GM06990 (cell line): Measurements from ENCODE around the gene WBP11.
"Not testable (repeated sequence)": the region's sequence is repeated elsewhere in the genome, so short reads cannot be mapped to it uniquely, and the experiment has no call there.

Experiments used
- DNase-seq: peaks from one replicate; pipeline ENCODE4 v3.0.0-alpha.2; 2011; ENCODE audit not compliant: insufficient read length; ENCODE audit errors: extremely low read depth
- H3K27me3 ChIP-seq: replicated peaks from 2 replicates; pipeline ENCODE4 v1.6.0; 2011; ENCODE audit warnings: low read length; ENCODE audit not compliant: control insufficient read depth, insufficient read depth
- H3K36me3 ChIP-seq: 2 replicates; pipeline ENCODE4 v1.5.1; 2011; ENCODE audit warnings: low read length; ENCODE audit not compliant: control insufficient read depth, insufficient read depth
- H3K4me3 ChIP-seq: replicated peaks from 2 replicates; pipeline ENCODE4 v1.5.1; 2011; ENCODE audit warnings: low read depth, mild to moderate bottlenecking, control low read depth, low read length
- CTCF ChIP-seq: IDR thresholded peaks from 2 replicates; pipeline ENCODE4 v1.5.1; 2011; ENCODE audit warnings: low read length, control low read depth, mild to moderate bottlenecking, inconsistent platforms; ENCODE audit not compliant: insufficient read depth, poor library complexity, severe bottlenecking

WBP11 gene

GRCh38 chr12:14741153-14741552 is 62.1 kb downstream of the WBP11 start:
- no peak for TF ChIP-seq CTCF
- Histone ChIP-seq H3K36me3 (no peaks in the 10 kb centered on the region), H3K4me3 (no peak overlapping the region), H3K27me3 (no peaks in the 10 kb centered on the region)
- no peak for DNase-seq

- not testable (repeated sequence) for H3K4me3 ChIP-seq, DNase-seq, H3K27me3 ChIP-seq, H3K36me3 ChIP-seq
These were observed 66.8 kb downstream of the WBP11 start for GRCh38 chr12:14736441-14736840.
